CD4-positive, alpha-beta T cell treated with Interferon gamma for 1 hour (primary cell): ENCODE results near the gene PLA2G10.
"Not testable (repeated sequence)": the region's sequence is repeated elsewhere in the genome, so short reads cannot be mapped to it uniquely, and the experiment has no call there.

Experiments
- DNase-seq: peaks from one replicate; pipeline ENCODE4 v3.0.0-alpha.2; 2020

PLA2G10 gene

GRCh38 chr16:14658063-14658462, 36.0 kb downstream of the PLA2G10 start:
- DNase-seq = no peak

DNA sequence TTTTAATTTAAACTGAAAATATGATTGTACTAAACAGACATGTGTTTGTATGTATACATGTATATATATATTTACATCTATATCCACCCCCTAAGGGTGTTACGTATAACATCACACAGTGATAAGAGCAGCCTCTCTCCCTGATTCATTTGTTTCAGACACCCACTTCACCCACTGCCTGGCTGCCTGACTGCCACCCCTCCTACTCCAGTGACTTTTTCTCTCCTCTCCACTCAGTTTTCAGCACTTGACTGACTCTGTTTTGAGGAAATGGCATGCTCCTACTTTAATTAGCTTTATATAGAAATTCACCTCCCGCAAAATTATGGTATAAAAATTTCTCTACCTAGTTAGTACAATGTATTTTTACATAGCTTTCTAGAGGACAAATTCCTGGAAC, 41.4 kb downstream of the PLA2G10 start:
- no peak for DNase-seq

GRCh38 chr16:14650629-14651028, 43.5 kb downstream of the PLA2G10 start:
- DNase-seq = no peak

- no peak for DNase-seq
These were observed 44.3 kb downstream of the PLA2G10 start for GRCh38 chr16:14649816-14650215.

GRCh38 chr16:14641926-14642325, 52.2 kb downstream of the PLA2G10 start:
- DNase-seq = no peak

DNA sequence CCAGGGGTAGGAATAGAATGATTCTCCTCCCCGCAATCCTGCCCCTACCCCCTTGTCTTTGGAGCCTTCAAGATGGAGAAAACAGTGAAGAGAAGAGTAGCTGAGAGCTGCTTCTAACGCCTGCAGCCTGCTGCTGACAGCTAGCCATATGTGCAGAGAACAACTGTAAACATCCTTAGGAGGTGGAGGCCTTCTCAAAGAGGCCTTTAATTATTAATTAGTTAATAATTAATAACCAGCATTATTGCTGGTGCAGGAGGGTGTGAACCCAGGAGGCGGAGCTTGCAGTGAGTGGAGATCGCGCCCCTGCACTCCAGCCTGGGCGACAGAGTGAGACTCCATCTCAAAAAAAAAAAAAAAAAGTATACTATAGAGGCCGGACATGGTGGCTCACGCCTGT, 52.9 kb downstream of the PLA2G10 start:
- no peak for DNase-seq

- no peak for DNase-seq
These were observed 53.6 kb downstream of the PLA2G10 start for GRCh38 chr16:14640538-14640937.

- not testable (repeated sequence) for DNase-seq
These were observed 57.2 kb downstream of the PLA2G10 start for GRCh38 chr16:14636951-14637240.

- not testable (repeated sequence) for DNase-seq
These were observed 57.7 kb downstream of the PLA2G10 start for GRCh38 chr16:14636179-14636950.

- no peak for DNase-seq
These were observed 58.5 kb downstream of the PLA2G10 start for GRCh38 chr16:14635395-14636165.

DNA sequence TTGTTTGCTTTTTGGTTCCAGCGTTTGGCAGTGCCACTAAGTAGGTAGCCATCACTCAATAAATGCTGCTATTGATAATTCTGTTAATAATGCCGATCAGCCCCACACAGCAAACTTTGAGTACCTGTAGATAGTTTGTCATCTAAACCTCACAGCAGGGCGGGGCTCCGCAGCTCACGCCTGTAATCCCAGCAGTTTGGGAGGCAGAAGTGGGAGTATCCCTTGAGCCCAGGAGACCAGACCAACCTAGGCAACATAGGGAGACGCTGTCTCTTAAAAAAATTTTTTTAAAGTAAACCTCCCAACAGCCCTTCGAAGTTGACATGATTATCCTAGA, 59.8 kb downstream of the PLA2G10 start:
- no peak for DNase-seq

- DNase-seq = peak; percentile 99
These were observed 61.2 kb downstream of the PLA2G10 start, which contains the start of gene BFAR for GRCh38 chr16:14632693-14633569. TSS of gene BFAR (plus strand) at chr16:14632951. CDS start at chr16:14644347, 11,396 bp downstream.

- DNase-seq = not testable (repeated sequence)
These were observed 63.3 kb downstream of the PLA2G10 start for GRCh38 chr16:14630620-14631330.

- peak; percentile 98 for DNase-seq
These were observed 64.0 kb downstream of the PLA2G10 start, which contains the start of gene PARN for GRCh38 chr16:14629919-14630619. TSS of gene PARN (minus strand) at chr16:14630260. CDS start at chr16:14630125, 135 bp downstream.

GRCh38 chr16:14629612-14629918, 64.5 kb downstream of the PLA2G10 start:
- DNase-seq = no peak

DNA sequence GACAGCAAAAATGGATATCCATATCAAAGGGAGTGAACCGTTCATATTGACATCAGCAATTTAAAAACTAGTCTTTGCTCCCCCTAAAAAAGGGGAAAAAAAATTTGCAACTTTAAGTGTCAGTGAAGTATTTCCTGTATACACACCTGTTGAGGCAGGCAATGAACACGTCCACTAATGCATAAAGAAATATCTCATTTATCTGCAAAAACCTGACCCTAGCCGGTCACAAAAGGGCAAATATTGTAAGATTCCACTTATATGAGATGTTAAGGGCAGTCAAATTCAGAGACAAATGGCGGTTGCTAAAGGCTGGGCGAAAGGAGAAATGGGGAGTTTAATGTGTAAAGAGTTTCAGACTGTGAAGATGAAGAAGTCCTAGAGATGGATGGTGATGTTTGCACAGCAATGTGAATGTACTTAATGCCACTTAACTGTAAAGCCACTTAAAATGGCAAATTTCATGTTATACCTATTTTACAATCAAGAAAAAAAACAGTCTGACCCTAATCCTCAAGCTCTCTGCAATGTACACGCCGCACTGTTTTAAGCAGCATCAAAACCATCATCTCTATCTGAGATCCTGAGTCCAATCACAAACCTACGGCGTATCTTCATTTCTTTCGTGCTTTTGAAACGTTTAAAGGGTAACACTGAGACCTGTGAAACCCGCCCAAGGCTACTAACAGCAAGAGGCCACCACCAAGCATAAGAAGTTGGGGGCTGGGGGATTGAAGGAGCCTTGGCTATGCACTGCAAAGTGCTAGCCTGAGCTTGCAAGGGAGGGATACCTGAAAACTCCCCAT, 65.1 kb downstream of the PLA2G10 start:
- DNase-seq = no peak

DNA sequence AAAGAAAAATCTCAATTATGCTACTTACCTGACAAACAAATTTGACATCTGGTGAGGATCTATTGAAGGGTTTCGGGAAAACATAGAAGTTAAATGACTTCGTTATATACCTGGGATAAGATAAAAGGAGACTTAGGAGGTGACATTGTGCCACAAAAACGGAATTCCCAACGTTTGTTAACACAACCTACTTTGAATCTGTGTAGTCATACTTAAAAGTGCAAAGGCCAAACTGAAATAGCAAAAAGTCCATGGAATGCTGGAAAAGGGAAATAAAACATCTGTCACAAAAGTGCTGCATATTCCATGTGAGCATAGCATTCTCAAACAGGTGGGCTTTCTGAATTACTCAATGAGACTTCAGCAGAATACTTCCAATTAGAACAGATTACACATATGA, 67.0 kb downstream of the PLA2G10 start:
- DNase-seq = no peak
